OCI-LY3 (cell line): ENCODE results near the gene SLCO2B1.

Experiments used
- EZH2phosphoT487 ChIP-seq: fragments of 200-600 bp; shearing (Covaris generic); IDR thresholded peaks from 2 replicates; pipeline ENCODE4 v1.6.1; 2018; ENCODE audit warnings: antibody characterized with exemption, mixed run types, low read depth
- TF ChIP-seq, protein P1 (sequence below): fragments of 200-600, 300-600 bp; sonication (generic); IDR thresholded peaks from 2 replicates; pipeline ENCODE4 v1.5.1; 2014; ENCODE audit warnings: antibody characterized with exemption, low read length, low read depth

- TF ChIP-seq, protein P1, sequence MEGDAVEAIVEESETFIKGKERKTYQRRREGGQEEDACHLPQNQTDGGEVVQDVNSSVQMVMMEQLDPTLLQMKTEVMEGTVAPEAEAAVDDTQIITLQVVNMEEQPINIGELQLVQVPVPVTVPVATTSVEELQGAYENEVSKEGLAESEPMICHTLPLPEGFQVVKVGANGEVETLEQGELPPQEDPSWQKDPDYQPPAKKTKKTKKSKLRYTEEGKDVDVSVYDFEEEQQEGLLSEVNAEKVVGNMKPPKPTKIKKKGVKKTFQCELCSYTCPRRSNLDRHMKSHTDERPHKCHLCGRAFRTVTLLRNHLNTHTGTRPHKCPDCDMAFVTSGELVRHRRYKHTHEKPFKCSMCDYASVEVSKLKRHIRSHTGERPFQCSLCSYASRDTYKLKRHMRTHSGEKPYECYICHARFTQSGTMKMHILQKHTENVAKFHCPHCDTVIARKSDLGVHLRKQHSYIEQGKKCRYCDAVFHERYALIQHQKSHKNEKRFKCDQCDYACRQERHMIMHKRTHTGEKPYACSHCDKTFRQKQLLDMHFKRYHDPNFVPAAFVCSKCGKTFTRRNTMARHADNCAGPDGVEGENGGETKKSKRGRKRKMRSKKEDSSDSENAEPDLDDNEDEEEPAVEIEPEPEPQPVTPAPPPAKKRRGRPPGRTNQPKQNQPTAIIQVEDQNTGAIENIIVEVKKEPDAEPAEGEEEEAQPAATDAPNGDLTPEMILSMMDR, result no peak
- TF ChIP-seq EZH2phosphoT487, result no peak
Observed at GRCh38 chr11:75160880-75161279, 10.0 kb downstream of the SLCO2B1 start.
